T-helper 22 cell (primary cell): ENCODE results near the gene AP3S1.
A peak's percentile ranks its signal among the peaks of the same experiment; 100 is the strongest.
"Not testable (repeated sequence)": the region's sequence is repeated elsewhere in the genome, so short reads cannot be mapped to it uniquely, and the experiment has no call there.

Source experiments
- DNase-seq: peaks from one replicate; pipeline ENCODE4 v3.0.0-alpha.2; 2020; ENCODE audit warnings: low read depth

AP3S1 gene

DNA sequence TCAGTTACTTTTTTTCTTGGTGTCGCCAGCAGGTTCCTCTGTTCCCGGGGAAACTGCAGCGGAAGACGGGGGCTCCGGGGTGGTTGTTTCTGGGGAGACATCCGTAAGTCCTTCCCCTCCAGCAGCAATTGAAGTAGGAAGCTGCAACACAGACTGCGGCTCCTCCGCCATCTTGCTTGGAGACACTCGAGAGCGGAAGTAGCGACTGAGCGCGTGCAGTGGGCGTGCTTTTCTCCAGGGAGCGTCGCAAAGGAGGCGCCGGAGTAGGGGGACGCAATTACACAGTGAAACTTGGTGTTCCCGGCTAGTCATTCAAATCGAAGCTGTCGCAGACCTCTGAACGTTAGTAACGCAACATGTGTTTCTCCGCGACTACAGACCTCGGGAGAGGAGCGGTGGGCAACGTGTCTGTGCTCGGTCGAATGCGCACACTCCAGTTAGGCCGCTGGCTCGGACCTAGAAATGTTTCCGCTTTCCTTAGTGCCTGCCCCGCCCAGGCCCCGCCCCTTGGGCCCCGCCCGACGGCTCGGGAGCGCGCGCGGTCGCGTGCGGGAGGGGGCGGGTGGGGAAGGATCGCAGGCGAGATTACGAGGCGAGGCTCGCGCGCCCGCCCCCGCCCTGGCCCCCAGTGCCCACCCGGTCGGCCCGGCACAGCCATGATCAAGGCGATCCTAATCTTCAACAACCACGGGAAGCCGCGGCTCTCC lies at the start of gene AP3S1, which contains the start of gene ATG12:
AP3S1 (plus strand) TSS at position 554 of the 707 bp plus-strand sequence; CDS start at position 657, 103 bp downstream.
ATG12 (minus strand) TSS at position 184 of the 707 bp plus-strand sequence; CDS start at position 171, 13 bp downstream.
- DNase-seq, result peak; percentile 85

DNA sequence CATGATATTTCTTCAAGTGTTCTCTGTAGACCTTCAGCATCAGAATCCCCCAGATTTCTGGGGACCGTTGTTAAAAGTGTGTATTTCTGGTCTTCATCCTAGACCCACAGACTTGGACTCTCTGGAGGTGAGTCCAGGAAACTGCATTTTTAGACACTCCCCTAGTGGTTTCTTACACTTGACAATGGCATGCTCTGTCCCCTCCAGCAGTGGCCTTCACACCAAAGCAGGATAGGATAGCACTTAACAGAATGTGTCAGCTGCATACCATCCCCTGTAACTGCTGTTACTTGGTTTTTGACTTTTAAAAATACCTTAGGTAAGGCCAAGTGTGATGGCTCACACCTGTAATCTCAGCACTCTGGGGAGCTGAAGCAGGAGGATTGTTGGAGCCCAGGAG lies 46.0 kb upstream of the AP3S1 start:
- DNase-seq, result no peak

DNA sequence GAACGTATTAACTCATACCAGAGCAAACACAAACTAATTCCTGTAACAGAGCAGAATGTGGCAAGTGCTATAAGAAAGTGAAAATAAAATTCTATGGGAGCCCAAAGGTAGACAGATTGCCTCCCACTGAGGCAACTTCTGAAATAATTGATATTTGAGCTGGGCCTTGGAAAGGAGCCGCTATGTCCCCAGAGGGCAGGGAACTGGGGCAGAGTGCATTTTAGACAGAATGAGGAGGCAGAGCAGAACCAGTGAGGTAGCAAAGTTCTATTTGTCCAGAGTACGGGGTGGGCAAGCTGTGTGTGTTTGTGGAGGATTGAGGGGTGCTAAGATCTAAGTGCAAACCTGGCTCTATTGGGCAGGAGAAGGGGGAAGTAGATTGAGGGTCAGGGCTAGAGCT lies 45.1 kb upstream of the AP3S1 start:
- no peak for DNase-seq

DNA sequence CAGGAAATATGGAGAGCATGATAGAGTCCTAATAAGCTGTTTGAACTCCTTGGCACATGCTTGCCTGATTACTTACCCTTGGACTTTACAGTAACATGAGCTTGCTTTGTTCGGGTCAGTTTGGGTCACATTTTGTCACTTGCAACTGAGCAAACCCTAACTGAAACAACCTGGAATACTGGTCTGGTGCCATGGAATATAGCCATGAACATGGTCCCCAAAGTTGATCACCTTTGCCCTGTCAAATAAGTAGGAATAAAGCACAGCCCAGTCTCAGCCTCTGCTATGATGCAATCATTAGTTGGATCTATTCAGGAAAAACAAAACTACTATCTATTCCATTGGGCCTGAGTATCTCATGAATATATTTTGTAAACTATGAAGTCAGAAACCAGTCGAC lies 43.5 kb upstream of the AP3S1 start:
- DNase-seq, result no peak

DNA sequence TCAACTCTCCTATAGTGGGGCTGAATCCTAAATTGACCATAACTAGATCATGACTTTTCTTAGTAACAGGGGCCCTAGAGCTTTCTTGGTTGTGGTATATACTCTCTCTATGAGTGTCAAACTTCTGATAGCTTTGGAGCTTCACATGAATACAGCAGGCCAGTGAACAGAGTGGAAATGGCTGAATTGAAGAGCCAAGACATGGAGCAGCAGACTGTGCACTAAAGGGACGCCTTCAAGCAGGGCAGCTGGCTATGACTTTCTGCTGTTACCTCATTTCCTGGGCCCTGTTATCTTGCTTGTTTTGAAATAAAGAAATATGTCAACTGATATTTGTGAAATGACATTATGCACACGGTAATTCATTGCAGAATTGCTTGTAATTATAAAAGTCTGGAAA lies 41.6 kb upstream of the AP3S1 start:
- no peak for DNase-seq

DNA sequence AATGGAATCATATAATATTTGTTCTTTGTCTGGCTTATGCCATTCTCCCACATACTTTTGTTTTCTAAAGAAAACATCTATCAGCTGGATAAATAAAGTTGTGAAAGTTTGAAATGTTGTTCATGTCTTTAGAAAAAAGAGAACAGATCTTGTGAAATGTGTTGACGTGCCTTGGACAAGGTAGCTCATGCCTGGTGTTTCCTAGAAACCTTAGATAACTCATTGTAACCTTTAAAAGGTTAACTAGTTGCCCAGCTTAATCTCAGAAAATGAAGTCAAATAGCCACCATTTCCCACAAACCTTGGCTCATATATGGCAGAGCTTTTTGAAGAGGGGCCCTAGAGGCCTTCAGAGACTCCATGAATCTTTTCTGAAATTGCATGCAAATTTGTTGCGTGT lies 40.6 kb upstream of the AP3S1 start:
- DNase-seq, result no peak

DNA sequence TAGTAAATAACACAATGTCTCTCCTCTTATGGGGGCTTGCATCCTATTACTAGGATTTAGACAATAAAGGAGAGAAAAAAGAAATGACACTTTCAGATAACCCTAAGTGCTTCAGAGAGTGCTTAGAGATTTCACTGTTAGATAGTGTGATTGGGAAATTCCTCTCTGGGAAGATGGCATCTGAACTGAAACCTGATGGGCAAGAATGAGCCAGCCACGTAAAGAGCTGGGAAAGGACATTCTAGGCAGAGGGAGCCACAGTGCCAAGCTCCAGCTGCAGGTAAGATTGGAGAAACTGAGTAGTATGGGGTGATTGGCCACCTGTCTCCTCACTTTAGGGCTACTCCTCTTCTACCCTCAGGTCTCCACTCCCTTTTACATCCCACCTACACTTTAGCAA lies 39.8 kb upstream of the AP3S1 start:
- DNase-seq, result no peak

DNA sequence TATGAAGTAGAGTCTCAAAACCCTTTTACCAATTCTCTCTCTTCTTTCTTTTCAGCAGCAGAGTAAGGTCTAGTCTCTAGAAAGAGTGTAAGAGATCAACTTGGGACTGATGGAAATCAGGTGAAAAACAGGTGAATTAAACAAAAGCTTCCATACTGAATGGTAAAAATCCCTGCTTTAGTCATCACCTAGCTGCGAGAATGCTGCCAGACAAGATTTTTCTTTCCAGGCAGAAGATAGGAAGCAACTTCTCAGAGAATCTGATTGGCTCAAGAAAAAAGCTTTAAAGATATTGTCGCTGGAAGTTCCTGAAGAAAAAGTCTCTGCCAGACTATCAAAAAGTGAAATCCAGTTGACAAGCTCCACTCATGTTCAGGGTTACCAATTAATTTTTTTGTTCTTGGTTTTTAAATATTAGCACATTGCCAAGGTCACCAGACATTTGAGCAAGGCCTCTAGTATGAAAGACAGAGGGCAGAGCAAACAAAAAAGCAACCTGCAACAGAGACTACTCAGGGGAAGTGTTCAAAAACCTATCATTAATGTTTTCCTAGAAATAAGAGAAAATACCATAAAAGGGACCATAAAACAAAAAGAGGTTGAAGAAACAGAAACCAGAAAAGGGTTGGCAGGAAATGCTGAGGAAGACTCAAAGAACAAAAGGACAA lies 34.6 kb upstream of the AP3S1 start:
- DNase-seq, result no peak

DNA sequence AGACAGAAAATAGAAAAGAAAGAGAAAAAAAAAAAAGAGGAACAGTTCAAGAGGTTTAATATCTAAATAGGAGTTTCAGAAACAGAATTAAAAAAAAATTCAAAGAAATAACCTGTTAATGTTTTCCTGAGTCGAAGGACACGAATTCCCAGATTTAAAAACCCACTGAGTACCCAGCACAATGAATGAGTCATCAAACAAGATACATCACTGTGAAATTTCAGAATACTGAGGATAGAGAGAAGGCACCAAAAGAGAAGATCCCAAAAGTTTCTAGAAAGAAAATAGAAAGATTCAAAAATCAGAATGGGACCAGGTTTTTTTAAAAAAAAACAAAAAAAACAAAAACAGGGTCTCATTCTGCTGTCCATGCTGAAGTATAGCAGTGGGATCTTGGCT lies 34.1 kb upstream of the AP3S1 start:
- no peak for DNase-seq

DNA sequence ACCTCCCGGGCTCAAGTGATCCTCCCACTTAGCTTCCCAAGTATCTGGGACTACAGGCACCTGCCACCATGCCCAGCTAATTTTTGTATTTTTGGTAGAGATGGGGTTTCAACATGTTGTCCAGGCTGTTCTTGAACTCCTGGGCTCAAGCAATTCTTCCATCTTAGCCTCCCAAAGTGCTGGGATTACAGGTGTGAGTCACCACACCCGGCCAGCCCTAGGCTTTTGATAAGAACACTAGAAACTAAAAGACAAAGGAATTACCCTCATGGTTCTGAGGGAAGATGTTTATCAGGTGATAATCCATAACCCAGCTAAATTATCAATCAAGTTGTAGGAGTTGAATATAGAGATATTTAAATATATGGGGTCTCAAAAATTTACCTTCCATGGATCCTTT lies 33.7 kb upstream of the AP3S1 start:
- DNase-seq, result not testable (repeated sequence)

DNA sequence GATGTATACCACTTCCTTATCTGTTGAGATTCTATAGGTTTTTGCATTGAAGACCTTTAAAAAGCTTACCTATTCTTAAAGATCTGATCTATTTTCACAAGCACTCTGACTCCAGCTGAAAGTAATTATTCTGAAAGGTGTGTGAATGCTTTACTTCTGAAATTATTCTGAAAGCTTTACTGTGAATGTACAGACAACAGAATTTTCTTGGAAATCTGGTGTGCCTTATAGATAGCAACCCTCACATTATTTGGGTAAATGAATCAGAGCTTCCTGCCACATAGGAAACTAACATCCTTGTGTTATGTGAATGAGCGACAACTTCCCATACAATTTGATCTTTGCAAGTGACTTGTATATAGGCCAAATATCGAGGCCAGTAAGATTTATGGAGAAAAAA lies 31.8 kb upstream of the AP3S1 start:
- no peak for DNase-seq

DNA sequence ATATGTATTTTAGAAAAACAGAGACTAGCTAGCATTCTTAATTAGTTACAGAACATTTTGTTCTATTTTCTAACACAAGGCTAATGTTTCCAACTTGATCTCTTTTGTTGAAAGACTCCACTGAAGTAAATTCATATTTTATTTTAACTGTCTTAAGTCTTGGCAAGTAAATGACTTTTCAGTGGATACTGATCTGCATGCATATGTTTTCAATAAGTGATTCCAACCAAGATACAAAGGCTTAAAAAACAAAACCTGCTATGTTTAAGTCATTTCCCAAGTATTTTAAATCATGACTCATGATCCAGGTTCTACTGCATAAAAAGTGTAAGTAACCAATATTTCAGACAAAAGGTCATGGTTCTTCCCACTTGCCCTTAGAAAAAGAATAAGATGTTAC lies 31.0 kb upstream of the AP3S1 start:
- no peak for DNase-seq

DNA sequence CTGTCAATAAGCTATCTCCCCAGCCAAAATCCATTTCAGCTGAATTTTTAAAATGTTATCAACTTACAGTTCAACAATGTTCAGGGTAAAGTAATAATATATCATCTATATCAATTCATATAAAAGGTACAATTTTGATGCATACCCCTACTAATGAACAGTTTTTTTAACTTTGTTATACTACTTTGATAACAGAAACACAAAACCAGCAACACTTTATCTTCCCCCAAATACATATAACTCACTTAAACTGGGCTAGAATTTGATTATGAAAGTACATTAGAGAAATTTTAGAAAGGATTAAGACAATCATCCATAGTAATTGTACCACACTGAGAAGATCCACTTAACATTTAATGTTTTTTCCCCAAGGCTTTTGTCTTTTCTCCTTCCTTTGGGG lies 30.3 kb upstream of the AP3S1 start:
- DNase-seq, result no peak

DNA sequence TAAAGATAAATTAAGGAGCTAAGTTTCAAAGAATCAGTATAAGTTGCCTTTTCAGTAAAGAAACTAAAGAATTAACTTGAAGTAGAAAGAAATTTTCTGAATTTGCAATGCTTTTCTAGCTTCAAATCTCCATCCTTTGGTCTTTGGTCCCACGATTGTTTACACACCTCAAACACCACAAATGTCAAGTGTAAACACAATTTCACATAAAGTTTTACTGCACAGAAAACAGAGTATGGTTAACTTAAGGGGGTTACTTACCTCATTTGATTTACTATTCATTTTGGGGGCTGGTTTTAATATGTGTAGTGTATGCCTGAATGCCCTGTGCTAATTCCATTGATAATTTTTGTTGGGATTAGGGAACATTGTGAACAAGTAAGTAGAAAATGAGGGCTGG lies 29.4 kb upstream of the AP3S1 start:
- no peak for DNase-seq

DNA sequence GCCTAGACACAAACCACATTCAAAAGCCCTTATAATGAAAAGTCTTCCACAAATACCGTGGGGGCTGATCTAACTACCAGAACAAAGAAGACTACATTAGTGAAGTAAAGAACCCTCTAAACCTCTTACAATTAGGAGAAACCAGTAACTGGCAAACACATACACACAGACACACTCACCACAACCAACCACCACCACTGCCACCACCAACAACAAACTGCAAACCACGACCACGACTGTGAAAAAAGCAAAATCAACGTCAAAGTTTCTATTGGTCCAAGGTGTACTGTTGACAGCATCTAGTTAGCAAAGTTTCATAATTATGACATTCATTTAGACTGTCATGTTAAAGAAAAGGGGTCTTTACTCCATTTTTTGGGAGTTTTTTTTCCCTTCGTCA lies 28.0 kb upstream of the AP3S1 start:
- DNase-seq, result no peak

DNA sequence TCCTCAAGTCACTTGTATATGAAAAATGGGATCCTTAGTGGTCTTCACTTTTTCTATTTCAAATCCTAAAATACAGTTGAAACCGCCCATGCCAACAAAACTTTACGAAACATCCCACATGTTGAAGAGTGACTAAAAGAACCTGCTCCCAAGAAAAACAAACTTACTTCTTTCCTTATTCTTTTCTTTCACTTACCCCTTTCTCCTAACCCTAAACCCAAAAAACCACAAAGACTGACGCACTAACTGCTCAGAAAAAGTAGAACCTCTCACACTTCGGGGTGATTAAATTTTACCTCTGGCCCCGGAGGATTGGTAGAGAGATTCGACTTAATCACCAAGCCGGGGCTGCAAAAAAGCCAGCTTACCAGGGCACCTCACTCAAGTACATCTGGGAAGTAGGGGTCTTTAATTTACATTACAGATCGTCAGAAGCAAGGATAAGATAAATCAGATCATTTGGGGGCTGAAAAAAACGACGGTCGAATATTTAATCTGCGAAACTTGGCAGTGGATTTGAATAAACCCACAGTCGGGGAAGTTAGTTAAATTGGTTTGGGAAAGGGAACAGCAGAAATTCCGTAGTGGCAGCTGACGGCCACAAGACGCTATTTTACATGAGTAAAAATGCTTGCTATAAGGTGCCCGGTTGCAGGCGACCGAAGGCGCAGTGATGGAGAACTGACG lies 26.6 kb upstream of the AP3S1 start:
- no peak for DNase-seq

DNA sequence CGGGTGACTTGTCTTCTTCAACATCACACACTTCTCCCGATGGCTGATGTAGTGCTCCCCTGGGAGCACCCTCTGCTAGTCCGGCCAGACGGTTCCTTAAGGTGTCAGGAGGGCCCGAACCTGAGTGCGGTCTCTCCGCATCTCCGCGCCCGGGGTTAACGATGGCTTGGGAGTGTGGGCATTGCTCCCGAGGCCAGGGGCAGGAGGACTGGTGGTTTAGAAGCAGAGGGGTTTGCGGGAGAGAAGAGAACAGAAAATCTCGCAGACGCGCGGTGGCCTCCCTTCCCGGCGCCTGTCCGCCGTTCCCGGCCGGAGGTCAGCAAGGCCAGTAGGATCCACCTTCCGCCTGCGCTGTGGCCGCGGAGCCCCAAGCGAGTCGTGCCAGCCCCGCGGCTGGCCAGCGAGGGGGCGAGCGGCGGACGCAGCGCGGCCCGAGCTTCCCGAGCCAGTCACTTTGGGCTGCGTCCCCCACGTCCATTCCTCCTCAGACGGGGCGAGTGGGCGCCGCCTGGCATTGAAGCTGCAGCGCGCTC lies 26.0 kb upstream of the AP3S1 start:
- DNase-seq, result no peak

DNA sequence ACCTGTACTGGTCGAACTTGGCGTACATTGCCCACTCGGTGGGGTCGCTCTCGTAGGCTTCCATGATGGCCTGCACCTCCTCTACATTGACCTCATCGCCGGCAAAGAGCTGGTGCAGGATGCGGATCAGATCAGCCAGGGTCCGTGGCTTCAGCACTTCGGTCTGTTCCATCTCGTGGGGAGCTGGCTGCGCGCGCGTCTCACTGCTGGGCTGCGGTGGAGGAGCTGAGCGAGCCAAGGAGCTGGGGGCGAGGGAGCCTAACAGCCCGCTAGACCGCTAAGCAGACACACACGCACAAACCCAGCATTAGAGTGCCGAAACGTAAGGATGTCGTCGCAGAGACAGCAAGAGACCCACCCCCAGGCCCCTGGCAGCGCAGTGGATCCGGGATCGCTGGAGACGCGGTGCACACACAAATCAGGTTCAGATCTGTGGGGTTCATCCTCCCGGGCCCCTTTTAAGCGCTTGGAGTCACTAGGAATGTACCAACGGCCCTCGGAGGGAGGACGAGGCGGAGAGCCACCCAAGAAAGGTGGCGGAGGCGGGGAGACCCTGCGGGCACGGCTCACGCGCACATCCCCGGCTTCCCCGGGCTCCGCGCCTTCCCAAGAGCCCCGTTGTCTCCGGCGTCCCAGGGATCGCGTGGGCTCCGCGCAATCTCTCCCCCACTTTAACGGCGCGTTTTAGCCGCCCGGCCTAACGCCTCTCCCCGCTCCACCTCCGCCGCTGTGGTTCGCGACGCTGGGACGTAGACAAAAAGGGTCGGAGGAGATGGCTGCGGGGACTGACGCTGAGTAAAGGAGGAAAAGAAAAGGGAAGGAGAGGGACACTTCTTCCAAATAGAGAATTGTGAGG lies 25.3 kb upstream of the AP3S1 start, which contains the start of gene CDO1:
CDO1 (minus strand) TSS at position 434 of the 856 bp plus-strand sequence; CDS start at position 172, 262 bp downstream.
- no peak for DNase-seq

DNA sequence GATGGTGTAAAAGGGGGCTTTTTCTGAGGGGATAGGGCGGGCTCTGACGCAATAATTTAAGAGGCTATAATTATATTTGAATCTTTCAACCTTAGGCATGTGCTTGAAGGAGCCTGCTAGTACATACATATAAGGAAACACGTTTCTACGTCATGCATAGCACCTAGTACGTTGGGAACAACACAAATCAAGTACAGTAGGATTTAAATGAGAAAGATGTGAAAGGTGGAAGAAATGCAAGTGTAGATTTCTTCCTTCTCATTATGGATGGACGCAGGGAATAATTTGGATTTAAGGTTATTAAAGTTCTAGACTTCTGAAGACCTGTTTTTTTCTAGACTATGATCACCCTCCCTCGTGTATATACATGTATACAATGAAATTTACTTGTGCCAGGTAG lies 24.3 kb upstream of the AP3S1 start:
- DNase-seq, result no peak

DNA sequence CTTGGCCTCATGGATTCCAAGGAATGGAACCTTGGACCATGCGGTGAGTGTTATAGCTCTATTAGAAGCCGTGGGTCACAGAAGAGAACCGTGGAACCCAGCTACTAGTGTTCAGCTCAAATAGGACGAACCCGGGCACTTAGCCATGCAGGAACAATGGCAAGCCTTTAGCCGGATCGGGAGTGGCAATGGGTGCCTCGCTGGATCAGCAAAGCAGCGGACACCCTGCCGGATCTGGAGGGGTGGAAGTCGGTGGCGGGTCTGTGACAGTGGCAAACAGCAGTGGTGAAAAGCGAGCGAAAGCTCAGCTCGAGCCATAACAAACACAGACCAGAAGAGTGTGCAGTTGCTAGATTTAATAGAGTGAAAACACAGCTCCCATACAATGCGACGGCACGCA lies 22.9 kb upstream of the AP3S1 start:
- no peak for DNase-seq

DNA sequence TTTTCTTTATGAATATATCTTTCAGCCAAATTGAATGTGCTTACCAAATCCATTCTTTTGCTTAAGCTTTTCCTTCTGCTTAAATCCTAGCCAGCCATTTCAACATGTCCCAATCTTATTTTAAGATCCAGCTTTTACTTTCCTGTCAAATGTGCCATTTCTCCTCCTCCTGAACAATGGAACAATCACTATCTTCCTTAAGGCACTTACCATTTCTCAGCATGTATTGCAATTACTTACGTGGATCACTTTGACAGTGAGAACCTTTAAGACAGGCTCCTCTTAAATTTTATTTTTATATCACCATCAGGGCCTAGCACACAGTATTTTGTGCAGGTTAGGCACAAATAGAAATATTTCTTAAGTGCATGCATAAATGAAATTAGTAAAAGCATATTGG lies 20.9 kb upstream of the AP3S1 start:
- no peak for DNase-seq

DNA sequence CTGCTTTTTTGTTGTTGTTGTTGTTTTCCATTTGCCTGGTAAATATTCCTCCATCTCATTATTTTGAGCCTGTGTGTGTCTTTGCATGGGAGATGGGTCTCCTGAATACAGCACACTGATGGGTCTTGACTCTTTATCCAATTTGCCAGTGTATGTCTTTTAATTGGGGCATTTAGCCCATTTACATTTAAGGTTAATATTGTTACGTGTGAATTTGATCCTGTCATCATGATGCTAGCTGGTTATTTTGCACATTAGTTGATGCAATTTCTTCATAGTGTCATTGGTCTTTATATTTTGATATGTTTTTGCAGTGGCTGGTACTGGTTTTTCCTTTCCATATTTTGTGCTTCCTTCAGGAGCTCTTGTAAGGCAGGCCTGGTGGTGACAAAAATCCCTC lies 16.8 kb upstream of the AP3S1 start:
- DNase-seq, result not testable (repeated sequence)
